WERI-Rb-1 (cell line): ENCODE results near the gene AP4E1.

Experiments
- DNase-seq: peaks from one replicate; pipeline ENCODE4 v3.0.0-alpha.2; 2020
- H3K27ac ChIP-seq: fragments of 250-450 bp; sonication (Bioruptor Pico); 2 replicates; pipeline ENCODE4 v1.5.1; 2020; ENCODE audit warnings: mild to moderate bottlenecking, moderate library complexity
- H3K27me3 ChIP-seq: fragments of 250-450 bp; sonication (Bioruptor Pico); 2 replicates; pipeline ENCODE4 v1.5.1; 2021; ENCODE audit warnings: mild to moderate bottlenecking, low read depth, moderate library complexity; ENCODE audit not compliant: insufficient read depth, severe bottlenecking
- H3K36me3 ChIP-seq: fragments of 250-450 bp; sonication (Bioruptor Pico); 2 replicates; pipeline ENCODE4 v1.5.1; 2020; ENCODE audit warnings: mild to moderate bottlenecking, moderate library complexity
- H3K4me3 ChIP-seq: 2 replicates; pipeline ENCODE4 v1.5.1; 2011; ENCODE audit warnings: low read depth, mild to moderate bottlenecking, control low read depth, low read length
- H3K9me3 ChIP-seq: fragments of 250-450 bp; sonication (Bioruptor Pico); 2 replicates; pipeline ENCODE4 v1.5.1; 2021; ENCODE audit warnings: mild to moderate bottlenecking, moderate library complexity; ENCODE audit not compliant: severe bottlenecking
- TF ChIP-seq, protein P1 (sequence below): IDR thresholded peaks from 2 replicates; pipeline ENCODE4 v1.5.1; 2011; ENCODE audit warnings: low read depth, mild to moderate bottlenecking, control low read depth, inconsistent platforms, low read length

AP4E1 gene

DNA sequence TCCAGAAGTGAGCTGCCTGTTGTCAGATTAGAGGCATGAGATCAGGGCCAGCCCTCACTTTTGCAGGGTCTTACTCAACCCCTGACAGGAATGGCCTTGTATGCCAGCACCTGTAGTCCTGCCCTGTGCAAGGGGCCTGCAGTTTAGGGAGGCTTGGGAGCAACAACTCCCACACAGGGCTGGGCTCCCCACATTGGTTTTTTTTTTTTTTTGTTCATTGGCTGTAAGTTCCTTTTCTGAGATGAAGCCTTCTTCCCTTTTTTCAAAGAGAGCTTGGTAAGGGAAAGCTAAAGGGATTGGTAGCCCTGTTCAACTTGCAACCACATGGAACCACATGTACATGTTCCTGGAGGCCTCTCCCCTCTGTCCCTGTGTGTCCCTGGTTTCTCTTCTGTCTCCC lies 139.8 kb downstream of the AP4E1 start:
- H3K36me3 ChIP-seq: no peaks in the 10 kb centered on the region
- no peak overlapping the region for H3K4me3 ChIP-seq
- H3K27me3 ChIP-seq: no peaks in the 10 kb centered on the region
- no peak for DNase-seq
- no peaks in the 10 kb centered on the region for H3K9me3 ChIP-seq
- no peak overlapping the region for H3K27ac ChIP-seq
- TF ChIP-seq, protein P1, sequence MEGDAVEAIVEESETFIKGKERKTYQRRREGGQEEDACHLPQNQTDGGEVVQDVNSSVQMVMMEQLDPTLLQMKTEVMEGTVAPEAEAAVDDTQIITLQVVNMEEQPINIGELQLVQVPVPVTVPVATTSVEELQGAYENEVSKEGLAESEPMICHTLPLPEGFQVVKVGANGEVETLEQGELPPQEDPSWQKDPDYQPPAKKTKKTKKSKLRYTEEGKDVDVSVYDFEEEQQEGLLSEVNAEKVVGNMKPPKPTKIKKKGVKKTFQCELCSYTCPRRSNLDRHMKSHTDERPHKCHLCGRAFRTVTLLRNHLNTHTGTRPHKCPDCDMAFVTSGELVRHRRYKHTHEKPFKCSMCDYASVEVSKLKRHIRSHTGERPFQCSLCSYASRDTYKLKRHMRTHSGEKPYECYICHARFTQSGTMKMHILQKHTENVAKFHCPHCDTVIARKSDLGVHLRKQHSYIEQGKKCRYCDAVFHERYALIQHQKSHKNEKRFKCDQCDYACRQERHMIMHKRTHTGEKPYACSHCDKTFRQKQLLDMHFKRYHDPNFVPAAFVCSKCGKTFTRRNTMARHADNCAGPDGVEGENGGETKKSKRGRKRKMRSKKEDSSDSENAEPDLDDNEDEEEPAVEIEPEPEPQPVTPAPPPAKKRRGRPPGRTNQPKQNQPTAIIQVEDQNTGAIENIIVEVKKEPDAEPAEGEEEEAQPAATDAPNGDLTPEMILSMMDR: no peak

- DNase-seq: no peak
- Histone ChIP-seq H3K4me3 (no peak overlapping the region), H3K36me3 (no peaks in the 10 kb centered on the region), H3K9me3 (no peaks in the 10 kb centered on the region), H3K27me3 (no peaks in the 10 kb centered on the region), H3K27ac (no peak overlapping the region)
- TF ChIP-seq, protein P1: no peak
These were observed 140.6 kb downstream of the AP4E1 start for GRCh38 chr15:51049081-51049480.

- Histone ChIP-seq H3K9me3 (no peaks in the 10 kb centered on the region), H3K27ac (no peak overlapping the region), H3K36me3 (no peaks in the 10 kb centered on the region), H3K4me3 (no peak overlapping the region), H3K27me3 (no peaks in the 10 kb centered on the region)
- DNase-seq: no peak
- TF ChIP-seq, protein P1: no peak
These were observed 143.3 kb downstream of the AP4E1 start for GRCh38 chr15:51051776-51052175.

GRCh38 chr15:51053571-51053970 lies 145.1 kb downstream of the AP4E1 start:
- no peak overlapping the region for H3K27ac ChIP-seq
- H3K9me3 ChIP-seq: no peaks in the 10 kb centered on the region
- H3K36me3 ChIP-seq: no peaks in the 10 kb centered on the region
- TF ChIP-seq, protein P1: no peak
- no peak for DNase-seq
- no peaks in the 10 kb centered on the region for H3K27me3 ChIP-seq
- no peak overlapping the region for H3K4me3 ChIP-seq

DNA sequence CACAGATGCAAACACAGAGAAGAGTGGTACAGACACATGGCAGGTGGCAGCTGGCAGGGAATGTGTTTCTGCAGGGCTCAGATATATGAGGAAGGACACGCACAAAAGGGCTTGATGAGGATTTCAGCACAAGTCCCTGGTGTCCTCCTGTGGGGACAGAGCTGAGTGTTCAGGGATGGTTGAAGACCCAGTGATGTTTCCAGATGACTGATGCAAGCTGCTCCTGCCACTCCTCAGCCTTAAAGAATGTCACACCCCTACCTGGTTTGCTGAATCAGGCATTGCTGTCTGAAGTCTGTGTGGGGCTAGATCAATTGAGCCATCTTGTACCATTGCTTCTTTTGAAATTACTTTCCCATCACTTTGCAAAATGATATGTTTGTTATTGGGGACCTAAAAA lies 146.1 kb downstream of the AP4E1 start:
- H3K27ac ChIP-seq: no peak overlapping the region
- no peaks in the 10 kb centered on the region for H3K9me3 ChIP-seq
- no peaks in the 10 kb centered on the region for H3K36me3 ChIP-seq
- no peak overlapping the region for H3K4me3 ChIP-seq
- H3K27me3 ChIP-seq: no peaks in the 10 kb centered on the region
- TF ChIP-seq, protein P1: no peak
- DNase-seq: no peak
